ENCODE results near the gene ANXA4. TPM values are rescaled to one million over a fixed set of nuclear protein-coding genes. Genes with fewer than 3 reads are reported as not detected.

The ANXA4 gene
- total RNA-seq, 1 donor from 2014 or later, result 6.6 TPM

GRCh38 chr2:69729266-69729665 is 12.7 kb upstream of the ANXA4 start:
- Mint-ChIP-seq H3K27me3 (ENCODE audit: low read depth) (peaks cover 2% of the 10 kb centered on the region), H3K4me3 (no peak overlapping the region), H3K27ac (ENCODE audit: unreplicated experiment) (no peak overlapping the region), H3K4me1 (peaks cover 6% of the 10 kb centered on the region), H3K36me3 (ENCODE audit: low read depth) (no peaks in the 10 kb centered on the region), H3K9me3 (no peaks in the 10 kb centered on the region)
- no peak for DNase-seq (ENCODE audit: low read depth, low spot score)
- TF ChIP-seq, protein P1, sequence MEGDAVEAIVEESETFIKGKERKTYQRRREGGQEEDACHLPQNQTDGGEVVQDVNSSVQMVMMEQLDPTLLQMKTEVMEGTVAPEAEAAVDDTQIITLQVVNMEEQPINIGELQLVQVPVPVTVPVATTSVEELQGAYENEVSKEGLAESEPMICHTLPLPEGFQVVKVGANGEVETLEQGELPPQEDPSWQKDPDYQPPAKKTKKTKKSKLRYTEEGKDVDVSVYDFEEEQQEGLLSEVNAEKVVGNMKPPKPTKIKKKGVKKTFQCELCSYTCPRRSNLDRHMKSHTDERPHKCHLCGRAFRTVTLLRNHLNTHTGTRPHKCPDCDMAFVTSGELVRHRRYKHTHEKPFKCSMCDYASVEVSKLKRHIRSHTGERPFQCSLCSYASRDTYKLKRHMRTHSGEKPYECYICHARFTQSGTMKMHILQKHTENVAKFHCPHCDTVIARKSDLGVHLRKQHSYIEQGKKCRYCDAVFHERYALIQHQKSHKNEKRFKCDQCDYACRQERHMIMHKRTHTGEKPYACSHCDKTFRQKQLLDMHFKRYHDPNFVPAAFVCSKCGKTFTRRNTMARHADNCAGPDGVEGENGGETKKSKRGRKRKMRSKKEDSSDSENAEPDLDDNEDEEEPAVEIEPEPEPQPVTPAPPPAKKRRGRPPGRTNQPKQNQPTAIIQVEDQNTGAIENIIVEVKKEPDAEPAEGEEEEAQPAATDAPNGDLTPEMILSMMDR (conservative IDR thresholded peaks at IDR 0.05), result no peak

GRCh38 chr2:69729781-69730180 is 12.2 kb upstream of the ANXA4 start:
- H3K36me3 Mint-ChIP-seq (ENCODE audit: low read depth), result no peaks in the 10 kb centered on the region
- H3K9me3 Mint-ChIP-seq, result no peaks in the 10 kb centered on the region
- TF ChIP-seq, protein P1 (conservative IDR thresholded peaks at IDR 0.05), result no peak
- peaks cover under 1% of the 10 kb centered on the region for H3K27me3 Mint-ChIP-seq (ENCODE audit: low read depth)
- no peak overlapping the region for H3K27ac Mint-ChIP-seq (ENCODE audit: unreplicated experiment)
- no peak for DNase-seq (ENCODE audit: low read depth, low spot score)
- H3K4me1 Mint-ChIP-seq, result peaks cover 2% of the 10 kb centered on the region
- H3K4me3 Mint-ChIP-seq, result no peak overlapping the region

GRCh38 chr2:69731147-69731970 is 10.6 kb upstream of the ANXA4 start:
- Mint-ChIP-seq H3K4me3 (no peak overlapping the region), H3K27me3 (ENCODE audit: low read depth) (no peaks in the 10 kb centered on the region), H3K27ac (ENCODE audit: unreplicated experiment) (no peak overlapping the region), H3K4me1 (no peaks in the 10 kb centered on the region), H3K36me3 (ENCODE audit: low read depth) (no peaks in the 10 kb centered on the region), H3K9me3 (no peaks in the 10 kb centered on the region)
- TF ChIP-seq, protein P1 (conservative IDR thresholded peaks at IDR 0.05), result no peak
- DNase-seq (ENCODE audit: low read depth, low spot score), result no peak

GRCh38 chr2:69733342-69734034 is 8.4 kb upstream of the ANXA4 start:
- Mint-ChIP-seq H3K9me3 (no peaks in the 10 kb centered on the region), H3K27me3 (ENCODE audit: low read depth) (no peaks in the 10 kb centered on the region), H3K4me1 (no peaks in the 10 kb centered on the region), H3K36me3 (ENCODE audit: low read depth) (no peaks in the 10 kb centered on the region), H3K4me3 (no peak overlapping the region), H3K27ac (ENCODE audit: unreplicated experiment) (no peak overlapping the region)
- no peak for DNase-seq (ENCODE audit: low read depth, low spot score)
- TF ChIP-seq, protein P1 (conservative IDR thresholded peaks at IDR 0.05), result no peak

GRCh38 chr2:69734035-69734611 is 7.8 kb upstream of the ANXA4 start:
- TF ChIP-seq, protein P1 (conservative IDR thresholded peaks at IDR 0.05), result no peak
- H3K4me1 Mint-ChIP-seq, result no peaks in the 10 kb centered on the region
- no peak for DNase-seq (ENCODE audit: low read depth, low spot score)
- H3K4me3 Mint-ChIP-seq, result no peak overlapping the region
- H3K27me3 Mint-ChIP-seq (ENCODE audit: low read depth), result peaks cover 6% of the 10 kb centered on the region
- H3K27ac Mint-ChIP-seq (ENCODE audit: unreplicated experiment), result no peak overlapping the region
- H3K36me3 Mint-ChIP-seq (ENCODE audit: low read depth), result no peaks in the 10 kb centered on the region
- no peaks in the 10 kb centered on the region for H3K9me3 Mint-ChIP-seq

Data from neural crest cell (in vitro differentiated cells).